Retinal pigment epithelial cell (primary cell): Measurements from ENCODE around the gene PPFIA4.

Source experiments
- DNase-seq: peaks from one replicate; pipeline ENCODE4 v3.0.0-alpha.2; 2010; ENCODE audit warnings: low read depth
- H3K4me3 ChIP-seq: 2 replicates; pipeline ENCODE4 v1.5.1; 2011; ENCODE audit warnings: mild to moderate bottlenecking, low read length, control low read depth, moderate library complexity
- TF ChIP-seq, protein P1 (sequence below): conservative IDR thresholded peaks from 2 replicates; pipeline ENCODE4 v1.5.1; 2011; ENCODE audit warnings: low read depth, low read length, control low read depth, inconsistent platforms

The PPFIA4 gene

GRCh38 chr1:203077956-203078355 lies 51.7 kb downstream of the PPFIA4 start:
- no peak overlapping the region for H3K4me3 ChIP-seq
- TF ChIP-seq, protein P1, sequence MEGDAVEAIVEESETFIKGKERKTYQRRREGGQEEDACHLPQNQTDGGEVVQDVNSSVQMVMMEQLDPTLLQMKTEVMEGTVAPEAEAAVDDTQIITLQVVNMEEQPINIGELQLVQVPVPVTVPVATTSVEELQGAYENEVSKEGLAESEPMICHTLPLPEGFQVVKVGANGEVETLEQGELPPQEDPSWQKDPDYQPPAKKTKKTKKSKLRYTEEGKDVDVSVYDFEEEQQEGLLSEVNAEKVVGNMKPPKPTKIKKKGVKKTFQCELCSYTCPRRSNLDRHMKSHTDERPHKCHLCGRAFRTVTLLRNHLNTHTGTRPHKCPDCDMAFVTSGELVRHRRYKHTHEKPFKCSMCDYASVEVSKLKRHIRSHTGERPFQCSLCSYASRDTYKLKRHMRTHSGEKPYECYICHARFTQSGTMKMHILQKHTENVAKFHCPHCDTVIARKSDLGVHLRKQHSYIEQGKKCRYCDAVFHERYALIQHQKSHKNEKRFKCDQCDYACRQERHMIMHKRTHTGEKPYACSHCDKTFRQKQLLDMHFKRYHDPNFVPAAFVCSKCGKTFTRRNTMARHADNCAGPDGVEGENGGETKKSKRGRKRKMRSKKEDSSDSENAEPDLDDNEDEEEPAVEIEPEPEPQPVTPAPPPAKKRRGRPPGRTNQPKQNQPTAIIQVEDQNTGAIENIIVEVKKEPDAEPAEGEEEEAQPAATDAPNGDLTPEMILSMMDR = no peak
- DNase-seq = no peak

DNA sequence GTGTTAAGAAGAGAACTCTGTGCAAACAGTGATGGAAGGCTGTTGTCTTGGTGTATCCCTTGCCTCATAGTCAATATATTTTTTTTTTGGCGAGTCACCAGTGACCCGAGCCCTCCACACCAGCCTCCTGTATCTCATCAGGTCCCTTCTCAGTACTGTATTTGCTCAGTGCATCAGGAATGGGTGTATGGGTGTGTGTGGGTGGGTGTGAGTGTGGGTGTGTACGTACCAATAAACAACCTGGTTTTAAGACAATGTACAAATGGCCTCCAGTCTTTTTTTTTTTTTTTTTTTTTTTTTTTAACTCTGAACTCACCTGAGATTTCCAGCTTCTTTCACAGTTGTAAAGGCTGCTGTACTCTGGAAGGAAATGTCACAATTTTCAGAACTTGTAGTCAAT lies 52.2 kb downstream of the PPFIA4 start:
- TF ChIP-seq, protein P1 = no peak
- H3K4me3 ChIP-seq = no peak overlapping the region
- DNase-seq = no peak

DNA sequence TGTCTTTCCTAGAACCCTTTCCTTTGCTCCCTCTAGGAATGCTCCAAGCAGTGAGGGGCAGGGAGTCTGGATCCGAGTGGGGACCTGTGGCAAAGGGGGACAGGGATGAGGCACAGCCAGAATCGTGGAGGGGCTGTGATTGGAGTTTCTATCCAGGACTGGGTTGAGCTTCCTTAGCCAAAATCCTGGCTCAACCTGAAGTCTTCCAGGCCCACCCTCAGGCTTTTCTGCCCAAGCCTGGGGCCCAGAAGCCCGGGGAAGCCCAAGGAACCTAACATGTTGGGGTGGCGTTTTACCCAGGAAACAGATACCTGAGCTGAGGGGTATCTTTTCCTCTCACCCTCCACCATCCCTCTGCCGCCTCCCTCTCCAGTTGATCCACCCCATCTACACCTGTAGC lies 54.2 kb downstream of the PPFIA4 start:
- no peak overlapping the region for H3K4me3 ChIP-seq
- no peak for DNase-seq
- TF ChIP-seq, protein P1 = no peak

GRCh38 chr1:203081465-203082230 lies 55.4 kb downstream of the PPFIA4 start:
- TF ChIP-seq, protein P1 = no peak
- no peak overlapping the region for H3K4me3 ChIP-seq
- no peak for DNase-seq

- TF ChIP-seq, protein P1 = no peak
- no peak for DNase-seq
Observed at GRCh38 chr1:203082231-203082505, 55.9 kb downstream of the PPFIA4 start.

GRCh38 chr1:203082571-203083462 lies 56.5 kb downstream of the PPFIA4 start:
- no peak for DNase-seq

More at GRCh38 chr1:203082231-203082505, 55.9 kb downstream of the PPFIA4 start:
- no peak overlapping the region for H3K4me3 ChIP-seq

More at GRCh38 chr1:203082571-203083462, 56.5 kb downstream of the PPFIA4 start:
- TF ChIP-seq, protein P1 = no peak
- no peak overlapping the region for H3K4me3 ChIP-seq
